ENCODE data around the gene GRB10.

GRCh38 chr7:50703654-50704053 is 79.0 kb downstream of the GRB10 start:
- TF ChIP-seq POLR2A (IDR thresholded peaks at IDR 0.05; ENCODE audit: low read length) (no peak), GATA1 (IDR thresholded peaks at IDR 0.05; ENCODE audit: low read depth, low read length) (no peak)

Data from erythroblast (primary cell).